Pancreas (tissue), 10 donors: ENCODE results near the gene XPO4. TPM values are rescaled to one million over a fixed set of nuclear protein-coding genes. Genes with fewer than 3 reads are reported as not detected.

ENCODE experiments used
- ATAC-seq, 4 donors: fragments of 200-7000 bp; cut with Tn5 transposase; one replicate each; pipeline versions ENCODE4 v1.8.0 to v1.9.1; 2020; ENCODE audit warnings: mild to moderate bottlenecking in 4 of 4, moderate library complexity in 4 of 4
- DNase-seq, 6 donors: peaks; one replicate each; pipeline ENCODE4 v3.0.0-alpha.2; 2020
- FAIRE-seq: peaks from 2 replicates; lab custom pipeline; 2012; peaks lifted over from hg19 to GRCh38; lab: Jason Lieb, UNC
- H3K27ac ChIP-seq, 4 donors: fragments of 200-600 bp; sonication (generic); 1 replicate in 3 of 4; 2 replicates in 1 of 4; pipeline versions ENCODE4 v1.5.0 to v1.8.0; 2020
- H3K27me3 ChIP-seq, 4 donors: fragments of 200-600 bp; one replicate each; pipeline ENCODE4 v1.8.0; 2021
- H3K36me3 ChIP-seq, 3 donors: fragments of 200-600 bp; sonication (generic) in 1 of 3; one replicate each; pipeline versions ENCODE4 v1.5.0 to v1.8.0; 2020 to 2021
- H3K4me1 ChIP-seq, 3 donors: fragments of 200-600 bp; one replicate each; pipeline ENCODE4 v1.8.0; 2021
- H3K4me3 ChIP-seq, 4 donors: fragments of 200-600 bp; sonication (generic) in 2 of 4; one replicate each; pipeline versions ENCODE4 v1.5.0 to v1.8.0; 2020 to 2021
- H3K9me3 ChIP-seq, 4 donors: fragments of 200-600 bp; one replicate each; pipeline ENCODE4 v1.8.0; 2021
- CTCF ChIP-seq, 4 donors: fragments of 200-600 bp; sonication (generic) in 3 of 4; IDR thresholded peaks; one replicate each; pipeline versions ENCODE4 v1.5.0 to v1.8.0; 2021; ENCODE audit warnings: antibody characterized with exemption in 4 of 4
- WGBS, 2 donors: extraction: QIAGEN DNeasy Blood & Tissue Kit; methylation state at CpG; one replicate each; pipeline ENCODE4 v1.1.7; 2013; 5-methylcytosine and 5-hydroxymethylcytosine counted together
- intact Hi-C, 3 donors: fragments of 100-400 bp; cut with DNase I; formaldehyde crosslinking; loops; one replicate each; pipeline versions ENCODE4 v1.11.1 to v1.14.2; 2022
- polyA plus RNA-seq, 2 donors: library from polyadenylated mRNA; stranded (reverse); fragments of 200-250 nt; gene quantifications; one replicate each; pipeline ENCODE4 v1.2.3, GENCODE V29; 2013
- total RNA-seq, 6 donors: library from RNA; stranded (reverse); fragmentation: NEBNext Ultra II Directional in 4 of 6; extraction: Animal tissue kit (Norgen Biotek cat#: 25700) in 4 of 6; gene quantifications; one replicate each; pipeline versions ENCODE4 v1.2.1 to v1.2.4, GENCODE V29; 2021 to 2023
- donor health status: healthy with polysubstance abuse.
- donor health status: DM: no; HTN: no; CAD: no; lungs with moderate emphysema.
- donor health status: DM: no; HTN: no; CAD: no.
- donor health status: control.
- donor health status: control.
- donor health status: Bipolar disorder and iron deficiency.
- donor health status: DM: yes; HTN: yes; CAD: no.
- donor health status: DM: no; HTN: no; CAD: no.
- donor health status: DM: no; HTN: no; CAD: no.
- donor health status: DM: yes; HTN: yes; CAD: no.

Gene XPO4
- total and polyA plus RNA-seq, 8 donors = 2.4 to 9.0 (median 5.3) TPM

- H3K4me3 ChIP-seq = no peak overlapping the region
- no peak for ATAC-seq
- H3K27me3 ChIP-seq = no peaks in the 10 kb centered on the region
- intact Hi-C loops = no loop called here
- no peak for DNase-seq
- H3K36me3 ChIP-seq = no peaks in the 10 kb centered on the region
- H3K27ac ChIP-seq = no peak overlapping the region
- no peak for TF ChIP-seq CTCF (IDR thresholded peaks at IDR 0.05)
- WGBS, 2 donors = 100% methylated on average over 1 of the region's 1 CpG
- H3K9me3 ChIP-seq = no peaks in the 10 kb centered on the region
- H3K4me1 ChIP-seq = peaks cover 4 to 6% (median 4%) of the 10 kb centered on the region in 3 donors
- no peak for FAIRE-seq
These were observed 132.7 kb downstream of the XPO4 start for GRCh38 chr13:20769834-20770233.

- no peak for TF ChIP-seq CTCF (IDR thresholded peaks at IDR 0.05)
- Histone ChIP-seq H3K4me3 (no peak overlapping the region), H3K27ac (no peak overlapping the region), H3K36me3 (no peaks in the 10 kb centered on the region), H3K9me3 (no peaks in the 10 kb centered on the region), H3K27me3 (no peaks in the 10 kb centered on the region), H3K4me1 (peaks cover 4 to 6% (median 4%) of the 10 kb centered on the region in 3 donors)
- intact Hi-C loops = no loop called here
- FAIRE-seq (no peak), ATAC-seq (no peak), DNase-seq (no peak)
- WGBS, 2 donors = 64 to 67% methylated on average over 2 of the region's 2 CpGs
These were observed 133.5 kb downstream of the XPO4 start for GRCh38 chr13:20769091-20769490.

GRCh38 chr13:20767309-20767943 lies 135.1 kb downstream of the XPO4 start:
- Histone ChIP-seq H3K27me3 (no peaks in the 10 kb centered on the region), H3K4me3 (no peak overlapping the region)
- 88 to 100% methylated on average over 2 of the region's 2 CpGs for WGBS, 2 donors

GRCh38 chr13:20760872-20761271 lies 141.7 kb downstream of the XPO4 start:
- no peaks in the 10 kb centered on the region for H3K4me1 ChIP-seq
- intact Hi-C loops = no loop called here
- no peaks in the 10 kb centered on the region for H3K27me3 ChIP-seq
- TF ChIP-seq CTCF (IDR thresholded peaks at IDR 0.05) = no peak
- whole genome bisulfite sequencing, 2 donors = 80 to 88% methylated on average over 3 of the region's 3 CpGs
- FAIRE-seq = no peak
- no peaks in the 10 kb centered on the region for H3K9me3 ChIP-seq
- H3K36me3 ChIP-seq = no peaks in the 10 kb centered on the region
- ATAC-seq = no peak
- no peak for DNase-seq
- H3K4me3 ChIP-seq = no peak overlapping the region
- no peak overlapping the region for H3K27ac ChIP-seq

More at GRCh38 chr13:20767309-20767943, 135.1 kb downstream of the XPO4 start:
- no peak for FAIRE-seq
- intact Hi-C loops = no loop called here
- no peaks in the 10 kb centered on the region for H3K36me3 ChIP-seq
- DNase-seq = no peak
- peaks cover 0 to under 1% (median 0%) of the 10 kb centered on the region in 3 donors for H3K4me1 ChIP-seq
- ATAC-seq = no peak
- no peak overlapping the region for H3K27ac ChIP-seq
- no peak for TF ChIP-seq CTCF (IDR thresholded peaks at IDR 0.05)
- no peaks in the 10 kb centered on the region for H3K9me3 ChIP-seq

- no peak for TF ChIP-seq CTCF (IDR thresholded peaks at IDR 0.05)
- FAIRE-seq (no peak), DNase-seq (no peak), ATAC-seq (no peak)
- no peaks in the 10 kb centered on the region for H3K27me3 ChIP-seq
- no peaks in the 10 kb centered on the region for H3K9me3 ChIP-seq
- intact Hi-C loops = no loop called here
- H3K36me3 ChIP-seq = no peaks in the 10 kb centered on the region
- no peak overlapping the region for H3K4me3 ChIP-seq
- no peak overlapping the region for H3K27ac ChIP-seq
- H3K4me1 ChIP-seq = no peaks in the 10 kb centered on the region
These were observed 148.5 kb downstream of the XPO4 start for GRCh38 chr13:20754009-20754408.
